ENCODE results near the gene PDE6G.

DNA sequence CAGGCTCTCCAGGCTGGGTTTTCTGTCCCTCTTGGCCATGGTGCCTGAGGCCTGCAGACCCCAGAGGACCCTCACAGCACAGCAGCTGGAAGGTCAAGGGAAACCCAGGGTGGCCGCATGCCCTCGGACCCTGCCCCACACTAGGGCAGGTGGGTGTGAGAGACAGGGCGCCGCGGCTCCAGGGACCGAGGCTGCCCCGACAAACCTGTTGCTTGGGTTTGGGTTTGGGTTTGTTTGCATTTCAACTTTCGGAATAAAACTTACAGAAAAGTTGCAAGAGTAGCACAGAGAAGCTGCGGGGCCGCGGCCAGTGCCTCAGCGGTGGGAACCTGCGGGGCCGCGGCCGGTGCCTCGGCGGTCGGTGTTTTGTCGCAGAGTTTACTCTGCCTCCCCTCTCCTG lies 35.3 kb upstream of the PDE6G start:
- TF ChIP-seq, protein P1, sequence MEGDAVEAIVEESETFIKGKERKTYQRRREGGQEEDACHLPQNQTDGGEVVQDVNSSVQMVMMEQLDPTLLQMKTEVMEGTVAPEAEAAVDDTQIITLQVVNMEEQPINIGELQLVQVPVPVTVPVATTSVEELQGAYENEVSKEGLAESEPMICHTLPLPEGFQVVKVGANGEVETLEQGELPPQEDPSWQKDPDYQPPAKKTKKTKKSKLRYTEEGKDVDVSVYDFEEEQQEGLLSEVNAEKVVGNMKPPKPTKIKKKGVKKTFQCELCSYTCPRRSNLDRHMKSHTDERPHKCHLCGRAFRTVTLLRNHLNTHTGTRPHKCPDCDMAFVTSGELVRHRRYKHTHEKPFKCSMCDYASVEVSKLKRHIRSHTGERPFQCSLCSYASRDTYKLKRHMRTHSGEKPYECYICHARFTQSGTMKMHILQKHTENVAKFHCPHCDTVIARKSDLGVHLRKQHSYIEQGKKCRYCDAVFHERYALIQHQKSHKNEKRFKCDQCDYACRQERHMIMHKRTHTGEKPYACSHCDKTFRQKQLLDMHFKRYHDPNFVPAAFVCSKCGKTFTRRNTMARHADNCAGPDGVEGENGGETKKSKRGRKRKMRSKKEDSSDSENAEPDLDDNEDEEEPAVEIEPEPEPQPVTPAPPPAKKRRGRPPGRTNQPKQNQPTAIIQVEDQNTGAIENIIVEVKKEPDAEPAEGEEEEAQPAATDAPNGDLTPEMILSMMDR (IDR thresholded peaks at IDR 0.05), result no peak
- TF ChIP-seq POLR2A (IDR thresholded peaks at IDR 0.05), result no peak

All from suprapubic skin (tissue), 3 donors.